ENCODE measurements around the gene LENG1.

The LENG1 gene

DNA sequence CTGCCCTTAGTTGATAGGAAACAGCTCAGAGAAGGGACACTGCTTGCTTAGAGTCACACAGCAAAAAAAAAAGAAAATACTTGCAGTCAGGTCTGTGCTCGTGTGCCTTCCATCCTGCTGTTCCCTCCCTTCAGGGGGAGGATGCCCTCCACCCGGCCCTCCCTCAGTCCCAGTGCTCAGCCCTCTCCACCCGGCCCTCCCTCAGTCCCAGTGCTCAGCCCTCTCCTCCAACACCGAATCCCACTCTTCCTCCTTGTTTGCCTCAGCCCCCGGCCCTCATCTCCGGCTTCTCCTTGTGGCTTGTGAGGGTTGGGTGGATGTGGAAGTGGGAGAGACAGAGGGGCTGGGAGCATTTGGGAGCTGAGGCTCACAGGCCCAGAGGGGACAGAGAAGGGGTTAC is 49.9 kb downstream of the LENG1 start:
- no peak for DNase-seq

DNA sequence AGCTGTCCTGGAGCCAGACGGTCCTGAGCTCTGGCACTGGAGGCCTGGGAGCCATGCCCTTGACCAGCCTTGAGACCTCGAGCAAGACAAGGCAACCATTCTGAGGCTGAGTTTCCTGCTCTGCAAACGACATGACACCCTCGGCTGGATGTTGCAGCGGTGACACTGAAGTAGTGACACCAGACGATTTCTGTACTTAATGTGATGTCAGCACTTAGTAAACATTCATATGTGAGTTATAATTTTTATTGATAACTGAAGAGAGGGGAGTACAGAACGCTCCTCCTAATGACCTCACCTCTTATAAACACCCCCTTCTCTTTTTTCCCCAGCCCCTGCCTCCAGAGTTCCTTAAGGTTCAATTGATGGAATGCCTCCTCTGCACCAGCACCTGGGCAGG is 51.0 kb downstream of the LENG1 start:
- no peak for DNase-seq

DNA sequence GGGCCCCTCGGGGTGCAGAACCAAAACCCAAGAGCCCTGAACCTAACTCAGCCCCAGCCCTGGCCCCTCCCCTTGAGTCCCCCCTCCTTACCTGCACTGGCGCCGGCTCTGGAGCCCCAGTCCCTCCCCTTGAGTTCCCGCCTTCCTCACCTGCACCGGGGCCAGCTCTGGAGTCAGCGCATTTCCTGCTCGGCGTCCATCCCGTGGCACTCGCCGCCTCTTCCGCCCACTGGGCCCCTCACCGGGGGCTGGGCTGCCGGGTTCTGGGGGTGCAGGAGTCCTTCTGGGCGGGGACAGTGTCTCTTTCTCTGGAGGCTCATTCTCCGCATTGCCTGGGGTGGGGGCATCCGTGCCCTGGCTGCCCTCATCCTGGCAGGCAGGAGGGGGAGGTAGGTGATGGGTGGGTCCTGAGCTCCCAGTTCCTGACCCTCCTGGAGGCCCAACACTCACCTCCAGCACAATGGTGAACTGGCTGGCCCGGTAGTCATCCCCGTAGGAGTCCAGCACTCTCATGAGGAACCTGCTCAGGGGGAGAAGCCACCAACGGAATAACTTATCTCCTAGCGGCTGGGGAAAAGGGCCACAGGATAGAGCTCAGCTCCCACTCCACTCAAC is 51.5 kb downstream of the LENG1 start:
- no peak for DNase-seq

DNA sequence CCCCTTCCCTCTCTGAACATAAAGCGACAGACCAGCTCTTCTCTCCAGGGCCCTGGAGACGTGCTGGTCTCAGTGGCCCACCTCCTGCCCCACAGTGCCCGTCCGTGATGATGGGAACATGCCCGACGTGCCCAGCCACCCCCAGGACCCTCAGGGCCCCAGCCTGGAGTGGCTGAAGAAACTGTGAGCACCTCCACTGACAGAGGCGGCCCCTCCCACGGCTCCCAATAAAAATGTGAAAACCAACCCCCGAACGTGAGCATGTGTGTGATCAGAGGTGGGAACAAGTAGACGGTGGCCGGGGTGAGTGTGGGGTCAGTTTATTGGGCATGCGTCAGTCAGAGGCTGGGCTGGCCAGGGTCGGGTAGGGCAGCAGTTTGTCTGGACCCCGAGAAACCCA is 52.8 kb downstream of the LENG1 start:
- DNase-seq: no peak

DNA sequence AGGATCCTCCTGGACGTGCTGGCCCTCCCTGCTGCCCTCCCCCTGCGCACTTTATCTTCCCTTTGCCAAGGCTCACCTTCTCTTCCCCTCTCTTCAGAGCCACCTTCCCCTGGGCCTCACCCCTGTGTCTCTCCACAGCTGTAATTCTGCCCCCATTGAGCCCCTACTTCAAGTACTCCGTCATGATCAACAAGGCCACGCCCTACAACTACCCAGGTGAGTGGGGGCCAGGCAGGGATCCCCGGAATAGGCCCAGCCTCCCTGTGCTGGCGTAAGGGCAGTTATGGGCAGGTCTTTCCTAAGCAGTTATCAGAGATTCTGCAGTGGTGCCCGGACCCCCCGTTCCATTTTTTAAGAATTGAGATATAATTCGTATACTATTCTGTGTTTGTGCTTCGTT is 53.7 kb downstream of the LENG1 start:
- DNase-seq: no peak

Measured in right kidney (tissue), 1 donor.